ENCODE data around the gene LSM14B. TPM values are rescaled to one million over a fixed set of nuclear protein-coding genes. Genes with fewer than 3 reads are reported as not detected.

Gene LSM14B
- total RNA-seq, 3 donors from 2014 or later (not counting 1 experiment from before 2014, with no cell fraction given), result 41.1 to 56.2 (median 47.3) TPM

GRCh38 chr20:62101078-62101477 is 21.2 kb upstream of the LSM14B start:
- H3K4me1 ChIP-seq (ENCODE audit: control insufficient read depth, insufficient read depth, low read length), result no peaks in the 10 kb centered on the region
- no peak overlapping the region for H3K27ac ChIP-seq (ENCODE audit: low read length)
- intact Hi-C loops (cut with micrococcal nuclease), result no loop called here
- Mint-ChIP-seq H3K36me3 (no peaks in the 10 kb centered on the region), H3K9me3 (peaks cover 7 to 9% of the 10 kb centered on the region in 2 donors), H3K4me1 (no peaks in the 10 kb centered on the region), H3K4me3 (no peak overlapping the region), H3K27me3 (ENCODE audit: low read depth in 2 of 2) (peaks cover 6 to 8% of the 10 kb centered on the region in 2 donors), H3K27ac (no peak overlapping the region)
- no peak for TF ChIP-seq CTCF (IDR thresholded peaks at IDR 0.05)
- no peak overlapping the region for H3K4me3 ChIP-seq (ENCODE audit: low read length)
- WGBS (ENCODE audit: insufficient coverage), result 91% methylated on average over 4 of the region's 4 CpGs
- peaks cover 4% of the 10 kb centered on the region for H3K27me3 ChIP-seq (ENCODE audit: control insufficient read depth, insufficient read depth, low read length)
- no peak for ATAC-seq
- DNase-seq, result no peak
- H3K9me3 ChIP-seq (ENCODE audit: control insufficient read depth, insufficient read depth, low read length), result peaks cover 32% of the 10 kb centered on the region
- H3K36me3 ChIP-seq (ENCODE audit: control insufficient read depth, insufficient read depth, low read length), result no peaks in the 10 kb centered on the region

GRCh38 chr20:62103508-62104233 is 18.6 kb upstream of the LSM14B start:
- H3K4me1 ChIP-seq (ENCODE audit: control insufficient read depth, insufficient read depth, low read length), result no peaks in the 10 kb centered on the region
- Mint-ChIP-seq H3K9me3 (peaks cover 12 to 23% of the 10 kb centered on the region in 2 donors), H3K4me1 (no peaks in the 10 kb centered on the region), H3K4me3 (no peak overlapping the region), H3K27me3 (ENCODE audit: low read depth in 2 of 2) (peaks cover 6 to 11% of the 10 kb centered on the region in 2 donors), H3K27ac (no peak overlapping the region), H3K36me3 (peaks cover 20% of the 10 kb centered on the region)
- no peak for DNase-seq
- no peak for ATAC-seq
- no peak overlapping the region for H3K4me3 ChIP-seq (ENCODE audit: low read length)
- no peak overlapping the region for H3K27ac ChIP-seq (ENCODE audit: low read length)
- no peaks in the 10 kb centered on the region for H3K36me3 ChIP-seq (ENCODE audit: control insufficient read depth, insufficient read depth, low read length)
- peaks cover 4% of the 10 kb centered on the region for H3K27me3 ChIP-seq (ENCODE audit: control insufficient read depth, insufficient read depth, low read length)
- peaks cover 58% of the 10 kb centered on the region for H3K9me3 ChIP-seq (ENCODE audit: control insufficient read depth, insufficient read depth, low read length)
- no peak for TF ChIP-seq CTCF (IDR thresholded peaks at IDR 0.05)
- WGBS (ENCODE audit: insufficient coverage), result 85% methylated on average over 21 of the region's 21 CpGs
- intact Hi-C loops (cut with micrococcal nuclease), result no loop called here

- no peaks in the 10 kb centered on the region for H3K36me3 ChIP-seq (ENCODE audit: control insufficient read depth, insufficient read depth, low read length)
- ATAC-seq (no peak), DNase-seq (no peak)
- peaks cover 6 to 11% of the 10 kb centered on the region in 2 donors for H3K27me3 Mint-ChIP-seq (ENCODE audit: low read depth in 2 of 2)
- H3K9me3 ChIP-seq (ENCODE audit: control insufficient read depth, insufficient read depth, low read length), result peaks cover 61% of the 10 kb centered on the region
- H3K27me3 ChIP-seq (ENCODE audit: control insufficient read depth, insufficient read depth, low read length), result peaks cover 4% of the 10 kb centered on the region
- peaks cover 12 to 28% of the 10 kb centered on the region in 2 donors for H3K9me3 Mint-ChIP-seq
- no peaks in the 10 kb centered on the region for H3K4me1 Mint-ChIP-seq
- no peak overlapping the region for H3K27ac ChIP-seq (ENCODE audit: low read length)
- WGBS (ENCODE audit: insufficient coverage), result 60% methylated on average over 15 of the region's 15 CpGs
- TF ChIP-seq CTCF (IDR thresholded peaks at IDR 0.05), result no peak
- H3K4me3 Mint-ChIP-seq, result no peak overlapping the region
- H3K4me1 ChIP-seq (ENCODE audit: control insufficient read depth, insufficient read depth, low read length), result no peaks in the 10 kb centered on the region
- H3K4me3 ChIP-seq (ENCODE audit: low read length), result no peak overlapping the region
- H3K27ac Mint-ChIP-seq, result no peak overlapping the region
- H3K36me3 Mint-ChIP-seq, result peaks cover 26% of the 10 kb centered on the region
- intact Hi-C loops (cut with micrococcal nuclease), result no loop called here
Measured at GRCh38 chr20:62104234-62104789, 18.0 kb upstream of the LSM14B start.
